Measurements from ENCODE around the gene GPR132.
"Not testable (repeated sequence)": the region's sequence is repeated elsewhere in the genome, so short reads cannot be mapped to it uniquely, and the experiment has no call there.

GPR132 gene

GRCh38 chr14:105075379-105076295 is 10.4 kb upstream of the GPR132 start:
- DNase-seq (ENCODE audit: low read depth), result no peak

GRCh38 chr14:105074601-105075053 is 9.4 kb upstream of the GPR132 start:
- no peak for DNase-seq (ENCODE audit: low read depth)

- DNase-seq (ENCODE audit: low read depth), result no peak
Measured at GRCh38 chr14:105073720-105074600, 8.7 kb upstream of the GPR132 start.

GRCh38 chr14:105072892-105073719 is 7.9 kb upstream of the GPR132 start:
- no peak for DNase-seq (ENCODE audit: low read depth)

GRCh38 chr14:105072381-105072861 is 7.2 kb upstream of the GPR132 start:
- no peak for DNase-seq (ENCODE audit: low read depth)

GRCh38 chr14:105071942-105072341 is 6.7 kb upstream of the GPR132 start:
- no peak for DNase-seq (ENCODE audit: low read depth)

GRCh38 chr14:105071326-105071725 is 6.1 kb upstream of the GPR132 start:
- DNase-seq (ENCODE audit: low read depth), result no peak

GRCh38 chr14:105070760-105071137 is 5.5 kb upstream of the GPR132 start:
- no peak for DNase-seq (ENCODE audit: low read depth)

GRCh38 chr14:105069871-105070759 is 4.9 kb upstream of the GPR132 start:
- no peak for DNase-seq (ENCODE audit: low read depth)

- no peak for DNase-seq (ENCODE audit: low read depth)
Measured at GRCh38 chr14:105069522-105069870, 4.3 kb upstream of the GPR132 start.

GRCh38 chr14:105068818-105069217 is 3.6 kb upstream of the GPR132 start:
- no peak for DNase-seq (ENCODE audit: low read depth)

- DNase-seq (ENCODE audit: low read depth), result no peak
Measured at GRCh38 chr14:105067969-105068301, 2.7 kb upstream of the GPR132 start.

- no peak for DNase-seq (ENCODE audit: low read depth)
Measured at GRCh38 chr14:105067140-105067968, 2.1 kb upstream of the GPR132 start.

GRCh38 chr14:105066240-105067071 is 1.2 kb upstream of the GPR132 start:
- DNase-seq (ENCODE audit: low read depth), result no peak

GRCh38 chr14:105064721-105065143 is 498 bp downstream of the GPR132 start:
- DNase-seq (ENCODE audit: low read depth), result no peak

- no peak for DNase-seq (ENCODE audit: low read depth)
Measured at GRCh38 chr14:105064001-105064400, 1.2 kb downstream of the GPR132 start.

GRCh38 chr14:105063506-105063905 is 1.7 kb downstream of the GPR132 start:
- DNase-seq (ENCODE audit: low read depth), result not testable (repeated sequence)

- DNase-seq (ENCODE audit: low read depth), result no peak
Measured at GRCh38 chr14:105063056-105063455, 2.2 kb downstream of the GPR132 start.

GRCh38 chr14:105062048-105062433 is 3.2 kb downstream of the GPR132 start:
- DNase-seq (ENCODE audit: low read depth), result no peak

Data from HS-5 (cell line).